GM12891 (cell line): ENCODE measurements around the gene MYBPHL.

ENCODE experiments used
- DNase-seq: peaks from one replicate; pipeline ENCODE4 v3.0.0; 2011; ENCODE audit warnings: low spot score; ENCODE audit not compliant: insufficient read length
- FAIRE-seq: peaks from 2 replicates; lab custom pipeline; 2011; peaks lifted over from hg19 to GRCh38; lab: Jason Lieb, UNC
- PAX5 ChIP-seq: IDR thresholded peaks from 2 replicates; pipeline ENCODE4 v1.6.1; 2011; ENCODE audit warnings: low read length, moderate library complexity, mild to moderate bottlenecking; ENCODE audit not compliant: insufficient read depth, severe bottlenecking
- POLR2A ChIP-seq: IDR thresholded peaks from 2 replicates; pipeline ENCODE4 v1.6.1; 2011; ENCODE audit warnings: low read depth, low read length, control low read depth
- POLR2AphosphoS5 ChIP-seq: IDR thresholded peaks from 2 replicates; pipeline ENCODE4 v1.6.1; 2011; ENCODE audit warnings: low read depth, low read length, control low read depth
- POU2F2 ChIP-seq: IDR thresholded peaks from 2 replicates; pipeline ENCODE4 v1.6.1; 2011; ENCODE audit warnings: low read depth, mild to moderate bottlenecking, control low read depth, low read length, moderate library complexity
- SPI1 ChIP-seq: IDR thresholded peaks from 2 replicates; pipeline ENCODE4 v1.6.1; 2011; ENCODE audit warnings: low read depth, low read length, control low read depth
- TAF1 ChIP-seq: IDR thresholded peaks from 2 replicates; pipeline ENCODE4 v1.6.1; 2011; ENCODE audit warnings: low read depth, low read length, control low read depth

MYBPHL gene

GRCh38 chr1:109272831-109273547 lies 33.8 kb downstream of the MYBPHL start:
- FAIRE-seq (no peak), DNase-seq (no peak)
- no peak for TF ChIP-seq SPI1
- no peak for TF ChIP-seq POLR2AphosphoS5
- TF ChIP-seq TAF1 = no peak
- TF ChIP-seq POLR2A = no peak
- TF ChIP-seq PAX5 = no peak
- no peak for TF ChIP-seq POU2F2

- TF ChIP-seq PAX5 = no peak
- TF ChIP-seq SPI1 = no peak
- no peak for TF ChIP-seq POLR2A
- no peak for TF ChIP-seq POU2F2
- TF ChIP-seq TAF1 = no peak
- TF ChIP-seq POLR2AphosphoS5 = no peak
- FAIRE-seq = no peak
- DNase-seq = no peak
These were observed 34.6 kb downstream of the MYBPHL start for GRCh38 chr1:109272021-109272799.

- no peak for FAIRE-seq
These were observed 35.4 kb downstream of the MYBPHL start for GRCh38 chr1:109271458-109271857.

GRCh38 chr1:109270623-109271317 lies 36.0 kb downstream of the MYBPHL start:
- FAIRE-seq (no peak), DNase-seq (no peak)
- TF ChIP-seq POLR2AphosphoS5 (no peak), POU2F2 (no peak), TAF1 (no peak), POLR2A (no peak), PAX5 (no peak), SPI1 (no peak)

More at GRCh38 chr1:109271458-109271857, 35.4 kb downstream of the MYBPHL start:
- no peak for DNase-seq
- no peak for TF ChIP-seq TAF1
- TF ChIP-seq PAX5 = no peak
- TF ChIP-seq SPI1 = no peak
- no peak for TF ChIP-seq POLR2A
- no peak for TF ChIP-seq POLR2AphosphoS5
- no peak for TF ChIP-seq POU2F2

- DNase-seq (no peak), FAIRE-seq (no peak)
- TF ChIP-seq TAF1 (no peak), PAX5 (no peak), POU2F2 (no peak), POLR2A (no peak), POLR2AphosphoS5 (no peak)
These were observed 36.7 kb downstream of the MYBPHL start for GRCh38 chr1:109269981-109270622.

- FAIRE-seq (no peak), DNase-seq (no peak)
- no peak for TF ChIP-seq SPI1
- TF ChIP-seq POU2F2 = no peak
- no peak for TF ChIP-seq PAX5
- TF ChIP-seq POLR2A = no peak
- TF ChIP-seq TAF1 = no peak
- no peak for TF ChIP-seq POLR2AphosphoS5
These were observed 37.4 kb downstream of the MYBPHL start for GRCh38 chr1:109269212-109269980.

- no peak for TF ChIP-seq SPI1
- no peak for TF ChIP-seq PAX5
- no peak for TF ChIP-seq POU2F2
- no peak for TF ChIP-seq TAF1
- TF ChIP-seq POLR2A = no peak
- no peak for TF ChIP-seq POLR2AphosphoS5
- no peak for FAIRE-seq
- DNase-seq = no peak
These were observed 38.2 kb downstream of the MYBPHL start for GRCh38 chr1:109268431-109269211.
